Neural progenitor cell (in vitro differentiated cells): ENCODE data around the gene VWA7. TPM values are rescaled to one million over a fixed set of nuclear protein-coding genes. Genes with fewer than 3 reads are reported as not detected.
A peak's percentile ranks its signal among the peaks of the same experiment; 100 is the strongest.

Experiments
- DNase-seq: peaks from one replicate; pipeline ENCODE4 v3.0.0-alpha.2; 2016; ENCODE audit warnings: low spot score
- H2AFZ ChIP-seq: fragments of 200-600 bp; sonication (generic); replicated peaks from 2 replicates; pipeline ENCODE4 v1.6.1; 2016; ENCODE audit warnings: antibody characterized with exemption
- H3F3A ChIP-seq: fragments of 200-600 bp; sonication (generic); 2 replicates; pipeline ENCODE4 v1.6.1; 2016; ENCODE audit warnings: antibody characterized with exemption, low read depth
- H3K27ac ChIP-seq: fragments of 200-600 bp; sonication (generic); 2 replicates; pipeline ENCODE4 v1.5.1; 2016; ENCODE audit warnings: mild to moderate bottlenecking
- H3K27me3 ChIP-seq: fragments of 200-600 bp; sonication (generic); 2 replicates; pipeline ENCODE4 v1.6.1; 2016; ENCODE audit warnings: mild to moderate bottlenecking, moderate library complexity
- H3K36me3 ChIP-seq: fragments of 200-600 bp; sonication (generic); 2 replicates; pipeline ENCODE4 v1.5.1; 2016
- H3K4me1 ChIP-seq: fragments of 200-600 bp; sonication (generic); 2 replicates; pipeline ENCODE4 v1.6.1; 2016; ENCODE audit warnings: mixed run types
- H3K4me2 ChIP-seq: fragments of 200-600 bp; sonication (generic); 2 replicates; pipeline ENCODE4 v1.6.1; 2016
- H3K4me3 ChIP-seq: fragments of 200-600 bp; sonication (generic); 2 replicates; pipeline ENCODE4 v1.5.1; 2016
- H3K79me2 ChIP-seq: fragments of 200-600 bp; sonication (generic); 2 replicates; pipeline ENCODE4 v1.6.1; 2016; ENCODE audit warnings: low read depth
- H3K9ac ChIP-seq: fragments of 200-600 bp; sonication (generic); 2 replicates; pipeline ENCODE4 v1.6.1; 2016
- H3K9me3 ChIP-seq: fragments of 200-600 bp; sonication (generic); 2 replicates; pipeline ENCODE4 v1.5.1; 2016; ENCODE audit warnings: low read depth
- H4K20me1 ChIP-seq: fragments of 200-600 bp; sonication (generic); 2 replicates; pipeline ENCODE4 v1.6.1; 2016; ENCODE audit warnings: low read depth
- H3K27ac Mint-ChIP-seq: 3 replicates; pipeline ENCODE4 v1.8.0; 2021; ENCODE audit warnings: mixed read lengths
- H3K27me3 Mint-ChIP-seq: 2 replicates; pipeline ENCODE4 v1.8.0; 2022; ENCODE audit warnings: low read depth, mild to moderate bottlenecking, inconsistent platforms, moderate library complexity, mixed read lengths; ENCODE audit not compliant: insufficient read depth
- H3K36me3 Mint-ChIP-seq: 3 replicates; pipeline ENCODE4 v1.8.0; 2021; ENCODE audit warnings: mixed read lengths
- H3K4me1 Mint-ChIP-seq: 3 replicates; pipeline ENCODE4 v1.8.0; 2021; ENCODE audit warnings: mixed read lengths
- H3K4me3 Mint-ChIP-seq: 3 replicates; pipeline ENCODE4 v1.8.0; 2021; ENCODE audit warnings: mild to moderate bottlenecking, moderate library complexity, mixed read lengths
- H3K9me3 Mint-ChIP-seq: 3 replicates; pipeline ENCODE4 v1.8.0; 2020; ENCODE audit warnings: mixed read lengths
- CTCF ChIP-seq: fragments of 200-600 bp; sonication (generic); IDR thresholded peaks from 2 replicates; pipeline ENCODE4 v1.5.1; 2017; ENCODE audit warnings: antibody characterized with exemption, mild to moderate bottlenecking
- EZH2 ChIP-seq: fragments of 200-600 bp; sonication (generic); IDR thresholded peaks from 2 replicates; pipeline ENCODE4 v1.6.1; 2017; ENCODE audit warnings: antibody characterized with exemption, mild to moderate bottlenecking, moderate library complexity
- EZH2phosphoT487 ChIP-seq: fragments of 200-600 bp; sonication (generic); IDR thresholded peaks from 2 replicates; pipeline ENCODE4 v1.6.1; 2017; ENCODE audit warnings: antibody characterized with exemption
- total RNA-seq: library from RNA; depleted of rRNA; stranded (reverse); fragments of >200 nt; gene quantifications from 2 replicates; pipeline ENCODE4 v1.2.3, GENCODE V29; 2015; ENCODE audit warnings: low replicate concordance

VWA7 gene
- total RNA-seq, 1 donor from 2014 or later: 0.34 TPM

DNA sequence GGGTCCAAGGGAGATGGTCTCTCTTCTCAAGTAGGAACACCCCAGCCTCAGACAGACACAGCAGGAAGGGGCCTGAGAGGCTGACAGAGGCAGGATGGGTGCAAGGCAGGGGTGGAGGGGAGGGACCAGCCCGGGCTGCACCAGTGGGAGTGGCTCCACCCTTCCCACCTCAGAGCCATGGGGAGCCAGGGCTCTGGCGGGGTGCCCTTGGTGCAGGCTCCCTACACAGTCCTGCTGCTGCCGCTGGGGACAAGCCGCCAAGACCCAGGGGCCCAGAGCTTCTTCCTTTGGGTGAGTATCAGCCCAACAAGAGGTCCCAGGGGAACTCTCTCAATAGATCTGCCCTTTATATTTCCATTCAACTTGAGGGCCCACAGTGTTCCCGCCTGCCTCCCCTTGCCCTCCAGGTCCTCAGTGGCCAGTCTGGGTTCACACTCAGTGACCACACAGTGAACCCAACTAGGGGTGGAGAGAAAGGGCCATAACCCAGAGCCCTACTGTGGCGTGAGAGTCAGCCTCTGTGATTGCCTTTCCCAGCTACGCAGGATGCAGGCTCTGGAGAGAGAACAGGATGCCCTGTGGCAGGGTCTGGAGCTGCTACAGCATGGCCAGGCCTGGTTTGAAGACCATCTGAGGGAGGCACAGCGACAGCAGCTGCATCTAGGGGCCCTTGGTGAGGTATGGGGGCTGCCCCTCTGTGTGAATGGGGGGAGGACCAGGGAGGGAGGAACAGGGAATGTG is 14.1 kb downstream of the VWA7 start:
- Mint-ChIP-seq H3K4me3 (peak overlapping the region; percentile 54), H3K27me3 (peaks cover 4% of the 10 kb centered on the region), H3K9me3 (no peaks in the 10 kb centered on the region), H3K4me1 (peaks cover 29% of the 10 kb centered on the region), H3K36me3 (peaks cover 38% of the 10 kb centered on the region), H3K27ac (peak overlapping the region; percentile 96)
- Histone ChIP-seq H3K4me2 (peak overlapping the region; percentile 73), H4K20me1 (no peaks in the 10 kb centered on the region), H3K79me2 (no peaks in the 10 kb centered on the region), H3K36me3 (no peaks in the 10 kb centered on the region), H2AFZ (no peak overlapping the region), H3K9me3 (no peaks in the 10 kb centered on the region), H3K9ac (no peak overlapping the region), H3K27me3 (no peaks in the 10 kb centered on the region), H3K4me3 (no peak overlapping the region), H3F3A (peaks cover 18% of the 10 kb centered on the region), H3K27ac (peak overlapping the region; percentile 67), H3K4me1 (peaks cover 23% of the 10 kb centered on the region)
- TF ChIP-seq CTCF (no peak), EZH2 (no peak), EZH2phosphoT487 (no peak)
- DNase-seq: no peak

GRCh38 chr6:31762356-31762755 is 14.8 kb downstream of the VWA7 start, which contains the start of gene SAPCD1:
TSS of gene SAPCD1 (plus strand) at chr6:31762656. CDS start at chr6:31763055, 399 bp downstream.
- Histone ChIP-seq H3K36me3 (no peaks in the 10 kb centered on the region), H2AFZ (no peak within 1 kb of the TSS), H3K9me3 (no peaks in the 10 kb centered on the region), H3K4me3 (no peak within 1 kb of the TSS), H3K9ac (no peak within 1 kb of the TSS), H3K27ac (peak within 1 kb of the TSS; percentile 67), H4K20me1 (no peaks in the 10 kb centered on the region), H3F3A (peaks cover 18% of the 10 kb centered on the region), H3K79me2 (no peaks in the 10 kb centered on the region), H3K4me2 (peak within 1 kb of the TSS; percentile 73), H3K4me1 (peaks cover 23% of the 10 kb centered on the region), H3K27me3 (no peaks in the 10 kb centered on the region)
- H3K4me3 Mint-ChIP-seq: peak within 1 kb of the TSS; percentile 54
- H3K9me3 Mint-ChIP-seq: no peaks in the 10 kb centered on the region
- TF ChIP-seq CTCF (no peak), EZH2phosphoT487 (no peak), EZH2 (no peak)
- peaks cover 40% of the 10 kb centered on the region for H3K36me3 Mint-ChIP-seq
- peak within 1 kb of the TSS; percentile 96 for H3K27ac Mint-ChIP-seq
- H3K4me1 Mint-ChIP-seq: peaks cover 29% of the 10 kb centered on the region
- no peak for DNase-seq
- H3K27me3 Mint-ChIP-seq: peaks cover 4% of the 10 kb centered on the region

DNA sequence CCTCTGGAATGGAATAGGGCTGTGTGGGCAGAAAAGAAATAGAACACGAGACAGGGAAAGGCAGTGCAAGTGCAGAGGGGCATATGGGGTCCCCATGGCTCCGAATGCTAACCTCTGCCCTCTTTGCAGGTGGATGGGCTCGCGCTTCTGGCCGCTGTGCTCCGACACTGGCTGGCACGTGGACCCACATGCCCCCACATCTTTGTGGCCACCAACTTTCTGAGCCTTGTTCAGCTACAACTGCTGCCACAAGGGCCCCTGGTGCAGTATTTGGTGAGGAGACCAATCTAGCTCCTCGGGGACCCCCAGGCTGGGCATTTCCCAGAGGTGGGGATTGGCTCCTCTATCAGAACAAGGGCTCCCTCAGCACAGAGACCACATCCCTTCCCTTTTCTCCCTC is 15.8 kb downstream of the VWA7 start:
- no peak overlapping the region for H3K9ac ChIP-seq
- Mint-ChIP-seq H3K27me3 (peaks cover 7% of the 10 kb centered on the region), H3K27ac (peak overlapping the region; percentile 13), H3K9me3 (no peaks in the 10 kb centered on the region), H3K4me3 (no peak overlapping the region), H3K36me3 (peaks cover 40% of the 10 kb centered on the region), H3K4me1 (peaks cover 27% of the 10 kb centered on the region)
- no peaks in the 10 kb centered on the region for H3K79me2 ChIP-seq
- H3K27ac ChIP-seq: no peak overlapping the region
- peaks cover 19% of the 10 kb centered on the region for H3K4me1 ChIP-seq
- no peak overlapping the region for H3K4me3 ChIP-seq
- no peaks in the 10 kb centered on the region for H3K9me3 ChIP-seq
- no peak overlapping the region for H2AFZ ChIP-seq
- no peak for TF ChIP-seq EZH2phosphoT487
- no peak for TF ChIP-seq CTCF
- TF ChIP-seq EZH2: no peak
- no peaks in the 10 kb centered on the region for H3K36me3 ChIP-seq
- H3F3A ChIP-seq: peaks cover 18% of the 10 kb centered on the region
- H4K20me1 ChIP-seq: no peaks in the 10 kb centered on the region
- no peak overlapping the region for H3K4me2 ChIP-seq
- DNase-seq: no peak
- no peaks in the 10 kb centered on the region for H3K27me3 ChIP-seq
